NCI-H446 (cell line): Measurements from ENCODE around the gene ARRDC5.
"Not testable (repeated sequence)": the region's sequence is repeated elsewhere in the genome, so short reads cannot be mapped to it uniquely, and the experiment has no call there.

Experiments used
- DNase-seq, 2 experiments: peaks; one replicate each; lab custom pipeline; 2025; lab: John Stamatoyannopoulos, UW

The ARRDC5 gene

DNA sequence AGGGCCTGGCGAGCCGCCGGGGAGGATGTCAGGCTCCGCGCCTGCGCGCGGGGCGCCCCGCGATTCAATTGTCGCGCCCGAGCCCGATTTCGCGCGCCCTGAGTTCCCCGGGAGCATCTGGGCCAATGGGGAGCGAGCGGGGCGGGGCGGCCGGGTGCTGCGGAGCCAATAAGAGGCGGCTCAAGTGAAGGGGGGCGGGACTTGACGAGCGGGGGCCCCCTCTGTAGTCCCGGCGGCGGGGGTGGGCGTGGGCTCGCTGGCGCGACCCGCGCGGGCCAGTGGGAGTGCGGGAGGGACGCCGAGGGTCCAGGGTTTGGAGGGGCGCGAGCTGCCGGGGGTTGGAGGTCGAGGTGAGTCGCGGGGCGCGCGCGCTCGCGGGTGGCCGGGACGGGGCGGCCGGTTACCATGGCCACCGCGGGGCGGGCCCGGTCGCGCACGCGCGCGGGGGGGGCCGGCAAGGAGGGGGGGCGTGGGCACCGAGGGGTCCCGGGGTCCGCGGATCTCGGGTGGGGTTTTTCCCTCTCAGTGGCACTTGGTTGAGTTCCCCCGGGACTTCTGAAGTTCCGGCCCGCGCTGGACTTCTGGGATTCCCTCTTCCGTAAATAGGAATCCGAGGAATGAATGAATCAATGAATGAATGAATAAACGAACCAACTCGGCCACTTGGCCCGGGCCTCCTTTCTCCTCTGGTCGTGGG, 7.3 kb upstream of the ARRDC5 start:
- peak; percentile 89 to 97 for DNase-seq

DNA sequence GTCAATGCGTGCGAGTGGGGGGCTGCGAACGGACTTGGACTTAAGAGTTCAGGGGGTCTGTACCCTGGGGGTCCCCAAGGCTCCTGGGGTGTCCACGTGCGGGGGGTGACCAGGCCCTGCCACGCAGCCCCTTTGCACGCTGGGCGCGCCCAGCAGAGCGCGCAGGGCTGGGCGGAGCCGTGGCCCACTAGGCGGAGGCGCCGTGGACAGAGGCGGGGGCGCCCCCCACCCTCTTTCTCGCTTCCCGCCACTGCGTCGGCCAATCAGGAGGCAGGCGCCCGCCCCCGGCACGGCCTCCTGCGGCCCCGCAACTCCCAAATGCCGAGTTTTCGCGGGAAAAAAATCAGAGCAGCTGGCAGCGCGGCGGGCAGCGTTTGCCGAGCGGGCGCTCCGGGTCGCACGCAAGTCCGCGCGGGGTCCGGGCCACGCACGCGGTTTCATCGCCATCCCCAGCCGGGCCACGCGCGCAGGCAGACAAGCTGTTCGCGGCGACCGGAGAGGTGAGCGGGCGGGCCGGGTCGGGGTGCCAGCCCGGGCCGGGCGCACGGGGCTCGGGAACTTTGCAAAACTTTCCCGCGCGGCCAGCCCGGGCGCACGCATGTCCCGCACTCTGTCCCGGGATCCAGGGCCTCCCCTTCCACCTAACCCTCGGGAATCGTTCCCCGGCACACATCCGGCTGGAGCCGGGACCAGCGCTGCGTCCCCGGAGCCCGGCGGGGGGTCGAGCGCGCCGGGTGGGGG, 6.6 kb upstream of the ARRDC5 start, which contains the start of gene UHRF1:
Gene UHRF1, plus strand, starts transcription at position 346 of the 741 bp plus-strand sequence. CDS start 1,385 bp downstream, outside the sequence.
- DNase-seq = peak; percentile 47 to 89

DNA sequence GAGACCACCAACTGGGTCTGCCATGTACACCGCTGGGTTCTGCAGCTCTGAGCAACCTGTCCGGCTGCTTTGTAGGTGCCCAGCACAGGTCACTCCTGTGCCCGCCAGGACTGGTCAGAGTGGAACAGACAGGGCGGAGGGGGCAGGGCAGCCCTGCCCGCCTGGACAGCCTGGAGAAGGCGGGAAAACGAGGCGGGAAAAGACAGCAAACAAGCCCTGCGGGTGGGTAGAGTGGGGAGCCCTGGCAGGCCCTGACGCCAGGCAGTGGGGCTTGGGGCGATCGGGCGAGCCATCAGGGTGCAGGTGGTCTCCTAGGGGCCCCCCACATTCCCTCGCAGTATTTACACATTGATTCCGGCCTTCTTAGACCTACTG, 6.1 kb upstream of the ARRDC5 start:
- DNase-seq = no peak

DNA sequence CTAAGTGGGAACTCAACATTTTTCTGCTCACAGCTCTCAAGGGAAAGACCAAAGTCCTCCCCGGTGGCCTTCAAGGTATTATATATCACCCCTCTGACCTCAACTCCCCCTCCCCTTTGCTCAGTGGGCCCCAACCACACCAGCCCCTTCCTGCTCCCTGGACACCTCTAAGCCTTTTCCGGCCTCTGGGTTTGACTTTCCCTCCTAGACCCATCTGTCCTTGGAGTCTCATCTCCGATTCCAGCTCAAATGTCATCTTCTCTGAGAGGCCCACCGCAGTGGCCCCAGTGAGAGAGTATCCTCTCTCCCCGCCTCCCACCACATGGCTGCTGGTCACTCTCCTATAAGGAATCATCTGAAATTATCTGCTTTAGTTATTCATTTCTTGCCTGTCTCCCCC, 5.7 kb upstream of the ARRDC5 start:
- DNase-seq = no peak

- no peak for DNase-seq
These were observed 4.3 kb upstream of the ARRDC5 start for GRCh38 chr19:4906963-4907362.

- no peak for DNase-seq
These were observed 1.8 kb upstream of the ARRDC5 start for GRCh38 chr19:4904481-4904880.

DNA sequence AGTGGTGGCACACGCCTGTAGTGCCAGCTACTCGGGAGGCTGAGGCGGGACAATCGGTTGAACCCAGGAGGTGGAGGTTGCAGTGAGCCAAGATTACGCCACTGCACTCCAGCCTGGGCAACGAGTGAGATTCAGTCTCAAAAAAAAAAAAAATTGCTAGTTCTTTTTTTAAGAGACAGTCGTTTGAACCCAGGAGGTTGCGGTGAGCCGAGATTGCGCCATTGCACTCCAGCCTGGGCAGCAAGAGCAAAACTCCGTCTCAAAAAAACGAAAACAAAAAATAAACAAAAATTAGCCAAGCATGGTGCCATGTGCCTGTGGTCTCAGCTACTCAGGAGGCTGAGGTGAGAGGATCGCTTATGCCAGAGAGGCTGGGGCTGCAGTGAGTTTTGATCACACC, 1.8 kb downstream of the ARRDC5 start:
- DNase-seq = not testable (repeated sequence)

DNA sequence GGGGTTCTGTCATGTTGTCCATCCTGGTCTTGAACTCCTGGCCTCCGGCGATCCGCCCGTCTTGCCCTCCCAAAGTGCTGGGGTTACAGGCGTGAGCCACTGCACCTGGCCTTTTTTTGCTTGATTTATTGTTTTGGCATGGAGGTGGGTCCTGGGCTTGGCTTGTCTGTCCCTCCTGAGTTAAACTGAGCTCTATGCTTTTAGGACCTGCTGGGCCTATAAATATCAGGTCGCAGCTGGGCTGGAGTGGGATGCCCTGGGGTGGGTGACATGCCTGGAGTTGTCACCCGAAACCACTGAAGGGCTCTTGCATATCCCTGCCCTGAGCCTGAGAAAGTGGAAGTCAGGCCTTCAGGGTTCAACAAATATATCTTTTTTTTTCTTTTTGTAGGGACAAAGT, 5.5 kb downstream of the ARRDC5 start:
- DNase-seq = no peak

GRCh38 chr19:4896372-4896771, 6.3 kb downstream of the ARRDC5 start:
- no peak for DNase-seq

- DNase-seq = not testable (repeated sequence)
These were observed 9.7 kb downstream of the ARRDC5 start for GRCh38 chr19:4892962-4893361.

DNA sequence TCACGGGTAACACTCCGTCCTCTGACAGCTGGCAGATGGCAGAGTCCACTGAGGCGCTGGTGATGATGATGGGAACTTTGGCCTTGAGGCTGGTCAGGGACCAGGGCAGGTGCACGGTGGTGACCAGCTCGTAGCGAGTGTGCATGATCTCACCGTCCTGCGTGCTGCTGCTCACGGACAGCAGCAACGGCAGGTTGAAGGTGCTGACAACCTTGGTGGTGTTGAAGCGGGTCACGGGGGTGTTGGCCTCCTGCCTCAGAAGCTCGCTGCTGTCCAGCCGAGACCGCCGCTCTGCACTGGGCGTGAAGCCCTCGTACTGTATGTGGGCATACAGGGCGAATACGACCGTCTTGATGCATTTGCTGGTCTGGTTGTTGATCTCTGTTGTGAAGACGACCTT, 11.6 kb downstream of the ARRDC5 start:
- no peak for DNase-seq

GRCh38 chr19:4889034-4889815, 13.5 kb downstream of the ARRDC5 start:
- peak; percentile 55 to 87 for DNase-seq

- not testable (repeated sequence) for DNase-seq
These were observed 14.9 kb downstream of the ARRDC5 start for GRCh38 chr19:4887803-4888202.

DNA sequence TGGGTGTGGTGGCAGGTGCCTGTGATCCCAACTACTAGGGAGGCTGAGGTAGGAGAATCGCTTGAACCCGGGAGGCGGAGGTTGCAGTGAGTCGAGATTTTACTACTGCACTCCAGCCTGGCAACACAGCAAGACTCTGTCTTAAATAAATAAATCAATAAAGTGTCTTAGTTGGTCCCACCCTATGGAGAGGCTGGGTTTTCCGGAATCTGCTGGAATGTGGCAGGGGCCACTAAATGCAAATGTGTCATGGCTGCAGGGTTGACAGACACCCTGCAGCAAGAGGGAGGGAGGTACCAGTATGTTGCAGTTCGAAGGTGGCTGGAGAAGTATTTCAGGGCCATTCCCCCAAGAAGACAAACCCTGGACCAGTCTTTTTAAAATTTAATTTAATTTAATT, 17.7 kb downstream of the ARRDC5 start:
- DNase-seq = not testable (repeated sequence)

DNA sequence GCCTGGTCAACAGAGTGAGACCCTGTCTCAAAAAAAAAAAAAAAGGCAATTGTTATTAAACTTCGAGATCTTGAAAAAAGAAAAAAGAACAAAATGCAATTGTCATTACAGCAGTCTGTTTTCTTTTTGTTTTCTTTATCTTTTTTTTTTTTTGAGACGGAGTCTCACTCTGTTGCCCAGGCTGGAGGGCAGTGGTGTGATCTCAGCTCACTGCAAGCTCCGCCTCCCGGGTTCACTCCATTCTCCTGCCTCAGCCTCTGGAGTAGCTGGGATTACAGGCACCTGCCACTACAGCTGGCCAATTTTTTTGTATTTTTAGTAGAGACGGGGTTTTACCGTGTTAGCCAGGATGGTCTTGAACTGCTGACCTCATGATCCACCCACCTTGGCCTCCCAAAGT, 19.8 kb downstream of the ARRDC5 start:
- not testable (repeated sequence) for DNase-seq

GRCh38 chr19:4879041-4879440, 23.7 kb downstream of the ARRDC5 start:
- no peak for DNase-seq

DNA sequence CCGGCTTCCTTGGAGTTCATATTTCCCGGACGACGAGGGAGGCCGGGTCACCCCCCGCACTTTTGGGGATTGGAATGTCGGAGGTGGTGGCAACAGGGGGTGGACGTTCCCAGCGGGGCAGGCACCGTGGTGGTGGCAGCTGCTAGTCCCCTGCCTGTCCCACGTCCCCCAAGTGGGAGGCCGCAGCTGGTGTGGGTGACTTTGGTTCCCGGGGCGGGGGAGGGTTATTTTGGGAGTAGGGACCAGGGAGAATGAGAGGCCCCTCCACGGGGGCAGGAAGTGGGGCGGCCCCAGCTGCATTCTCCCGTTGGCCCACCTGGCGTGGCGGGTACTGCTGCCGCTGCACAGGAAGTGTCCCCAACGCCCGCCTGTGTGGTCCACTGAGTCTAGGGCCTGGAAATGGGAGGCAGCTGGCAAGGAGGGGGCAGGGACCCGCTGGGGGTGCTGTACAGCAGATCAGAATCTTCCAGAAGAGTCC, 24.2 kb downstream of the ARRDC5 start:
- DNase-seq = no peak

DNA sequence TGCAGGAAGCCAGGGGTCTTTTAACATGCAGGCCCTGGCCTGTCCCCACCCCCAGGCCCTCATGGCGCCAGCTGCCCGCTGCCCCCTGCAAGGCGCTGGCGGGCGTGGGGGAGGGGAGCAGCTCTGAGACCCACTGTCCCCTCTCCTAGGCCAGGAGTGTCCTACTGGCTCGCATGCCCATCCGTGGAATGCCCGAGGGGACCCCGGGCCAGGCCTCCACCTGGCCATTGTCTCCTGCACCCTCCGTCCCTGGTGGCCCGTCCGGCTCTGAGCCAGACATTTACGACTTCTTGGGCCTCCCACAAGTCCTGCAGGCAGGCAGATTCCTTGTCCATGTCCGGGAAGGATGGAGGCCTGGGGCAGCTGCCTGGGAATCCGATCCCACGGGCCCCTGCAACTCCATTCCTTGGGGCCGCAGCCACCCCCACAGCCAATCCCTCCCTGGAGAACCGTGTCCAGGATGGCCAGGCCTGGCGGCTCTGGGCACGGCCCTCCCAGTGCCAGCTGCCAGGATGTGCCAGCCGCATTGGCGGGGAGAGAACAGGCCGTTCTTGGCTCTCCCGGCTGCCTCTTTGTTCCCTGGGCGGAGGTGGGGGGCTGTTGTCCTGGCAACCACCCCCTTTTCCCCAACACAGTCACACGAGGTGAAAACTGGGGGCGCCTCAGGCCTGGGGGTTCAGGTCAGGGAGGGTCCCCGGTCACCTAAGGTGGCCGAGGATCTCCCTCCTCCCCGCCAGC, 24.8 kb downstream of the ARRDC5 start:
- no peak for DNase-seq

DNA sequence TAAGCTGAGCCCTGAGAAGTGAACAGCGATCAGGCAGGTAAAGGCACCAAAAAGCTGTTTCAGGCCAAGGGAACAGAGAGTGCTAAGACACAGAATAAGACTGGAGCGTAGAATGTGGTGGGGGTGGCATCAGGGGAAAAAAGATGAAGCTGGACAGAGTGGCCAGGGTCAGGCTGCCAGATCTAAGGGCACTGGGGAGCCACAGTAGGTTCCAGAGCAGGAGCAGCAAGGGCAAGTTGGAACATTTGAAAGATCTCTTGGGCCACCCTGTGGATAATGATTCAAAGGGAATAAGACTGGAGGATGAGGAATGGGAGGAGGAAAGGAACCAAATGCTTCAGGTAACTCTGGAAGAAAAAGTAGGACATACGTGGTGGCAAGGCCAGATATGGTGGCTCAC, 28.8 kb downstream of the ARRDC5 start:
- no peak for DNase-seq

- DNase-seq = no peak
These were observed 31.0 kb downstream of the ARRDC5 start for GRCh38 chr19:4871711-4872110.

- DNase-seq = no peak
These were observed 32.5 kb downstream of the ARRDC5 start for GRCh38 chr19:4870025-4870700.
